Tibial artery (tissue), 4 donors: ENCODE results near the gene CENPF.

Experiments
- DNase-seq, 2 donors: peaks; one replicate each; pipeline ENCODE4 v3.0.0-alpha.2; 2019
- H3K27ac ChIP-seq, 2 donors: fragments of 200-600 bp; sonication (generic) in 1 of 2; 1 replicate in 1 of 2; 2 replicates in 1 of 2; pipeline ENCODE4 v1.5.1; 2018 to 2019; ENCODE audit warnings: mild to moderate bottlenecking in 1 of 2
- H3K27me3 ChIP-seq, 2 donors: fragments of 200-600 bp; sonication (generic) in 1 of 2; one replicate each; pipeline versions ENCODE4 v1.5.1 to v1.6.0; 2016 to 2019
- H3K36me3 ChIP-seq, 3 donors: fragments of 200-600 bp; sonication (generic) in 2 of 3; one replicate each; pipeline ENCODE4 v1.5.1; 2016 to 2019; ENCODE audit warnings: mild to moderate bottlenecking in 2 of 3
- H3K4me1 ChIP-seq, 4 donors: fragments of 200-600 bp; sonication (generic) in 2 of 4; 1 replicate in 3 of 4; 2 replicates in 1 of 4; pipeline ENCODE4 v1.5.1; 2016 to 2019
- H3K4me3 ChIP-seq, 2 donors: fragments of 200-600 bp; sonication (generic) in 1 of 2; 1 replicate in 1 of 2; 2 replicates in 1 of 2; pipeline ENCODE4 v1.5.1; 2018 to 2019; ENCODE audit warnings: mild to moderate bottlenecking in 2 of 2
- H3K9me3 ChIP-seq, 3 donors: fragments of 200-600 bp; sonication (generic) in 1 of 3; one replicate each; pipeline ENCODE4 v1.5.1; 2016 to 2019
- CTCF ChIP-seq, 2 experiments: fragments of 200-600 bp in 1 of 2; fragments of 450-650 bp in 1 of 2; IDR thresholded peaks; one replicate each; pipeline ENCODE4 v1.5.1; 2017 to 2019; ENCODE audit warnings: antibody characterized with exemption in 2 of 2, mild to moderate bottlenecking in 1 of 2, moderate library complexity in 1 of 2
- intact Hi-C: fragments of 100-400 bp; cut with DNase I; formaldehyde crosslinking; loops from one replicate; pipeline ENCODE4 v1.15.0; 2023; ENCODE audit warnings: low total_unique reads

The CENPF gene

GRCh38 chr1:214707306-214708087, 104.5 kb downstream of the CENPF start:
- Histone ChIP-seq H3K36me3 (no peaks in the 10 kb centered on the region), H3K9me3 (peaks cover 0 to 8% (median 7%) of the 10 kb centered on the region in 3 donors), H3K27ac (no peak overlapping the region), H3K4me3 (no peak overlapping the region), H3K4me1 (no peaks in the 10 kb centered on the region), H3K27me3 (no peaks in the 10 kb centered on the region)
- no peak for DNase-seq
- TF ChIP-seq CTCF (IDR thresholded peaks at IDR 0.05): no peak
- intact Hi-C loops: no loop called here

GRCh38 chr1:214708321-214708955, 105.4 kb downstream of the CENPF start:
- no peak for DNase-seq
- H3K27ac ChIP-seq: no peak overlapping the region
- H3K9me3 ChIP-seq: peaks cover 0 to 8% (median 3%) of the 10 kb centered on the region in 3 donors
- no peaks in the 10 kb centered on the region for H3K4me1 ChIP-seq
- intact Hi-C loops: no loop called here
- TF ChIP-seq CTCF (IDR thresholded peaks at IDR 0.05): no peak
- H3K4me3 ChIP-seq: no peak overlapping the region
- no peaks in the 10 kb centered on the region for H3K36me3 ChIP-seq
- H3K27me3 ChIP-seq: no peaks in the 10 kb centered on the region

GRCh38 chr1:214709241-214709640, 106.2 kb downstream of the CENPF start:
- intact Hi-C loops: no loop called here
- Histone ChIP-seq H3K4me1 (no peaks in the 10 kb centered on the region), H3K4me3 (no peak overlapping the region), H3K9me3 (peaks cover 0 to 8% (median 0%) of the 10 kb centered on the region in 3 donors), H3K36me3 (no peaks in the 10 kb centered on the region), H3K27ac (no peak overlapping the region), H3K27me3 (no peaks in the 10 kb centered on the region)
- no peak for DNase-seq
- no peak for TF ChIP-seq CTCF (IDR thresholded peaks at IDR 0.05)

- no peaks in the 10 kb centered on the region for H3K27me3 ChIP-seq
- no peaks in the 10 kb centered on the region for H3K9me3 ChIP-seq
- no peak overlapping the region for H3K4me3 ChIP-seq
- H3K4me1 ChIP-seq: no peaks in the 10 kb centered on the region
- no peak overlapping the region for H3K27ac ChIP-seq
- no peaks in the 10 kb centered on the region for H3K36me3 ChIP-seq
- no peak for DNase-seq
- intact Hi-C loops: no loop called here
- TF ChIP-seq CTCF (IDR thresholded peaks at IDR 0.05): no peak
Observed at GRCh38 chr1:214712737-214713136, 109.7 kb downstream of the CENPF start.
